H1 (cell line): ENCODE measurements around the gene MSI2.

Experiments
- BRCA1 ChIP-seq: IDR thresholded peaks from 2 replicates; pipeline ENCODE4 v1.6.1; 2012; ENCODE audit warnings: low read depth, low read length, improper control_type of control experiment
- EZH2 ChIP-seq: fragments of 200-600 bp; sonication (generic); IDR thresholded peaks from 2 replicates; pipeline ENCODE4 v1.7.1; 2012; ENCODE audit warnings: low read depth, mild to moderate bottlenecking, moderate library complexity, low read length, inconsistent platforms; ENCODE audit not compliant: severe bottlenecking
- GTF2F1 ChIP-seq: IDR thresholded peaks from 2 replicates; pipeline ENCODE4 v1.6.1; 2012; ENCODE audit warnings: low read depth, low read length, improper control_type of control experiment, borderline replicate concordance
- JUN ChIP-seq: IDR thresholded peaks from 2 replicates; pipeline ENCODE4 v1.6.1; 2011; ENCODE audit warnings: low read depth, mild to moderate bottlenecking, improper control_type of control experiment, low read length
- POLR2A ChIP-seq, 2 experiments: IDR thresholded peaks; 1 replicate in 1 of 2; 2 replicates in 1 of 2; pipeline ENCODE4 v1.6.1; 2011; ENCODE audit warnings: low read depth in 2 of 2, low read length in 2 of 2, mild to moderate bottlenecking in 2 of 2; ENCODE audit errors: control extremely low read depth in 1 of 2
- SP2 ChIP-seq: IDR thresholded peaks from 2 replicates; pipeline ENCODE4 v1.6.1; 2012; ENCODE audit warnings: mild to moderate bottlenecking, low read length, inconsistent platforms

GRCh38 chr17:57365420-57365819, 109.1 kb downstream of the MSI2 start:
- no peak for TF ChIP-seq EZH2
- TF ChIP-seq SP2 = no peak
- TF ChIP-seq BRCA1 = no peak
- no peak for TF ChIP-seq GTF2F1
- TF ChIP-seq JUN = no peak
- TF ChIP-seq POLR2A (IDR thresholded peaks at IDR 0.05; ENCODE audit: control extremely low read depth in 1 of 2, low read depth in 2 of 2, low read length in 2 of 2) = no peak
